ENCODE data around the gene TBC1D10B. TPM values are rescaled to one million over a fixed set of nuclear protein-coding genes. Genes with fewer than 3 reads are reported as not detected.
"Not testable (repeated sequence)": the region's sequence is repeated elsewhere in the genome, so short reads cannot be mapped to it uniquely, and the experiment has no call there.

Gene TBC1D10B
- polyA plus RNA-seq, 3 donors: 26.5 to 30.3 (median 28.4) TPM

GRCh38 chr16:30397776-30398660, 27.7 kb upstream of the TBC1D10B start:
- DNase-seq (ENCODE audit: low read depth in 3 of 3, low spot score in 2 of 3): no peak

GRCh38 chr16:30397056-30397455, 26.8 kb upstream of the TBC1D10B start:
- no peak for DNase-seq (ENCODE audit: low read depth in 3 of 3, low spot score in 2 of 3)

- not testable (repeated sequence) for DNase-seq (ENCODE audit: low read depth in 3 of 3, low spot score in 2 of 3)
Measured at GRCh38 chr16:30396627-30397026, 26.3 kb upstream of the TBC1D10B start.

- no peak for DNase-seq (ENCODE audit: low read depth in 3 of 3, low spot score in 2 of 3)
Measured at GRCh38 chr16:30395992-30396585, 25.8 kb upstream of the TBC1D10B start.

GRCh38 chr16:30395155-30395991, 25.1 kb upstream of the TBC1D10B start, which contains the start of gene ZNF48:
ZNF48 (plus strand) TSS chr16:30395420; CDS start chr16:30395795, 375 bp downstream.
- peak; percentile 73 to 86 (median 83) for DNase-seq (ENCODE audit: low read depth in 3 of 3, low spot score in 2 of 3)

- no peak for DNase-seq (ENCODE audit: low read depth in 3 of 3, low spot score in 2 of 3)
Measured at GRCh38 chr16:30394592-30395154, 24.4 kb upstream of the TBC1D10B start.

- DNase-seq (ENCODE audit: low read depth in 3 of 3, low spot score in 2 of 3): no peak
Measured at GRCh38 chr16:30383521-30383920, 13.2 kb upstream of the TBC1D10B start.

- no peak for DNase-seq (ENCODE audit: low read depth in 3 of 3, low spot score in 2 of 3)
Measured at GRCh38 chr16:30382111-30382881, 12.0 kb upstream of the TBC1D10B start, which contains the start of gene SEPTIN1. SEPTIN1 (minus strand) TSS chr16:30382561; CDS start chr16:30382542, 19 bp downstream.

GRCh38 chr16:30381291-30382041, 11.2 kb upstream of the TBC1D10B start:
- no peak for DNase-seq (ENCODE audit: low read depth in 3 of 3, low spot score in 2 of 3)

- no peak for DNase-seq (ENCODE audit: low read depth in 3 of 3, low spot score in 2 of 3)
Measured at GRCh38 chr16:30380803-30381208, 10.5 kb upstream of the TBC1D10B start.

GRCh38 chr16:30380072-30380802, 9.9 kb upstream of the TBC1D10B start:
- DNase-seq (ENCODE audit: low read depth in 3 of 3, low spot score in 2 of 3): no peak

GRCh38 chr16:30379158-30379783, 9.0 kb upstream of the TBC1D10B start:
- no peak for DNase-seq (ENCODE audit: low read depth in 3 of 3, low spot score in 2 of 3)

- DNase-seq (ENCODE audit: low read depth in 3 of 3, low spot score in 2 of 3): peak; percentile 86 to 96 (median 94)
Measured at GRCh38 chr16:30378236-30379157, 8.2 kb upstream of the TBC1D10B start.

GRCh38 chr16:30377812-30378235, 7.5 kb upstream of the TBC1D10B start:
- peak in 2 of 3 donors; percentile 80 for DNase-seq (ENCODE audit: low read depth in 3 of 3, low spot score in 2 of 3)

- peak in 1 of 3 donors; percentile 50 for DNase-seq (ENCODE audit: low read depth in 3 of 3, low spot score in 2 of 3)
Measured at GRCh38 chr16:30377050-30377811, 6.9 kb upstream of the TBC1D10B start.

- no peak for DNase-seq (ENCODE audit: low read depth in 3 of 3, low spot score in 2 of 3)
Measured at GRCh38 chr16:30376461-30376902, 6.2 kb upstream of the TBC1D10B start.
